Measurements from ENCODE around the gene EIF4G3. TPM values are rescaled to one million over a fixed set of nuclear protein-coding genes. Genes with fewer than 3 reads are reported as not detected.
"Not testable (repeated sequence)": the region's sequence is repeated elsewhere in the genome, so short reads cannot be mapped to it uniquely, and the experiment has no call there.

The EIF4G3 gene
- polyA plus RNA-seq, 5 donors: 46.6 to 70.3 (median 63.5) TPM

DNA sequence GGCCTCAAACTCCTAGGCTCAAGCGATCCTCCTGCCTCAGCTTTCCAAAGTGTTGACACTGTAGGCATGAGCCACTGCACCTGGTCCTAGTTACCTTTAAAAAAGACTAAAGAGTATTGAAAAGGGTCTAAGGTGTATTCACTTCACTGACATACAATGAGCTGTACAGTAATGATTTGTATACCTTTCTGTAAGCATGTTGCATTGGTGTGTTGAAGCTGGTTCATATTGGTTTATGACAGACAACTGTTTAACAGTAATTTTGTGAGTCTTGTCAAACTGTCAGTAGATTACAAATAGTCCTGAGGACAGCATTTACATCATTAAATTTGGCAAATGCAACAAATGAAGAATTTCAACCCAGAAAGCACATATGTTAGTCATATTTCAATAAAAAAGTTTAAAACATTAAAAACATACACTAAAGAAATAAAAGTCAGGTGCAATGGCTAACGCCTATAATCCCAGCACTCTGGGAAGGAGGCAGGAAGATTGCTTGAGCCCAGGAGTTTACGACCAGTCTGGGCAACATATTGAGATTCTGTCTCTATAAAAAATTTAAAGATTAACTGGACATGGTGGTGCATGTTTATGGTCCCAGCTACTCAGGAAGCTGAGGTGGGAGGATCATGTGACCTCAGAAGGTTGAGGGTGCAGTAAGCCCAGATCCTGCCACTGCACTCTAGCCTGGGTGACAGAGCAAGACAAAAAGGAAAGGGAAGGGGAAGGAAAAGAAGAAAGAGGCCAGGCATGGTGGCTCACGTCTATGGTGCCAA is 301.3 kb downstream of the EIF4G3 start:
- no peak for DNase-seq

DNA sequence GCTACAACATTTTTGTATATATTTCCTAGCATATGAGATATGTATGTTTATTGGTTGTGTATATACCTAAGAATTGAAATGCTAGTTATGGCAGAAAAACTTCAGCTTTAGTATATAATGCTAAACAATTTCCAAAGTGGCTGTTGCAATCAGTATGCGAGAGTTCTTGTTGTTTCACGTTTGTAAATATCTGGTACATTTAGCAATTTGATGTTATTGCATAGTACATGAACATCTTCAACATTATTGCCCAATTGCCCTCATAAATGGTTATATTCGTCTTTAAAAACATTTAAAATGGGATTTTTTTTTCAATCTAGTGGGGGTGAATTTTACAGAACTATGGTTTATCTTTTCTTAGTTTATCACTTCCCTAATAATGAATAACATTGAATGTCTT is 303.4 kb downstream of the EIF4G3 start:
- DNase-seq: no peak

DNA sequence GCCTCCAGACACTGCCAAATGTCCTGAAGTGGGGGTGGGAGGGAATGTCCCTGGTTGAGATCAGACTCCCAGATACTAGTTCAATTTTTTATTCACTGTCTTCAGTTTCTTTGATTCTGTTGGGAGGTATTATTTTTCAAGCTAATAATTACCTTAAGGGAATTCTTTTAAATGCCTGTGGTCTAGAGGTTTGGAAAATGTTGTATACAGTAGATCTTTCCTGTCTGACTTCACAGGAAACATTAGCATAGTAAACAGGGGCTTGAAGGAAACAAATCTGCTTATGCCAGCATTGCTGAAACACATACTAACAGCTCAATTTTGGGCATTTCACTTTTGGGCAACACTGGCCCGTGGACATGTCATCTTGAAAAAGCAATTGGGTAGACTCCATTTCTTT is 305.3 kb downstream of the EIF4G3 start:
- no peak for DNase-seq

DNA sequence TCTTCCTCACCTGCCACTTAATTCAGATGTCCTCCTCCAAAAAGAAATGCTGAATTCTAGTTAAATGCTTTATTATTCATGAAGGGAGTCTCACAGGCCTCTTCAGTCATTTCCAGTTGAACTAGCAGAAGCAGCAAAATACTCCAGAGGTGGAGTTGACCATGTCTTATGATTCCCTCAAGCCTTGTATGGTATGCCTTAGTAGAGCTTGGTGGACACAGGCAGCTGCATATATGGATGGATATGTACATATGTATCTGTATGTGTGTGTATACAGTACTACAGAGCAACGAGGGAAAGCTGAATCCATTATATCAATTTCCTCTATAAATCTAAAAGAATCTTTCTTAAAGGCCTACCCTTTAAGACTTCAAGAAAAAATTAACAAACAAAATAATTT is 306.0 kb downstream of the EIF4G3 start:
- no peak for DNase-seq

DNA sequence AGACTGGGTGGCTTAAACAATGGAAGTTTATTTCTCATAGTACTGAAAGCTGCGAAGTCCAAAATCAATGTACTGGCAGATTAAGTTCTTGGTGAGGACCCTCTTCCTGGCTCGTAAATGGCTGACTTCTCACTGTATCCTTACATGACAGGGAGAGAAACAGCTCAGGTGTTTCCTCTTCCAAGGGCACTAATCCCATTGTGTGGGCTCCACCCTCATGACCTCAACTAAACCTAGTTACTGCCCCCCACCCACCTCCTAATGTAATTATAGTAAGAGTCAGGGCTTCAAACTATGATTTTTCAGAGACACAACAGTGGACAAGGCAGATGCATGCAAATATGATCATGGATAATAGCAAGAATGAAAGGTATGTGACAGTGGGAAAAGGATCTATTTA is 308.4 kb downstream of the EIF4G3 start:
- no peak for DNase-seq

DNA sequence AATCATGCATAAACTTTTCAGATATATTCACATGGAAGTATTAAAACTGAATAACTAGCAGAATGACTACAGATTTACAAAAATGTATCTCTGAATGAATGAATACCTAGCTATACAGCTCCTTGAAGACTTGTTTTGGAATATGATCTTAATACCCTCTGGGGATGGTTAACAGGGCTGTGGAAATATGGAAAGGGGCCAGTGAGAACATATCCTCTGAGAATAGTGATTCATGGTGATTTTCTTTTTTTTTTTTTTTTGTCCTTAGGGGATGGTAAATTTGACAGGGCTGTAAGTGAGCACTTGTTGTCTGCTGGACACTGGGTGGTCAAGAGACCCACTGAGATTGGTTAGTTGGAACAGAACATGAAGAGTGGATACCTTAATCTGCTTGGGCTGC is 308.9 kb downstream of the EIF4G3 start:
- no peak for DNase-seq

DNA sequence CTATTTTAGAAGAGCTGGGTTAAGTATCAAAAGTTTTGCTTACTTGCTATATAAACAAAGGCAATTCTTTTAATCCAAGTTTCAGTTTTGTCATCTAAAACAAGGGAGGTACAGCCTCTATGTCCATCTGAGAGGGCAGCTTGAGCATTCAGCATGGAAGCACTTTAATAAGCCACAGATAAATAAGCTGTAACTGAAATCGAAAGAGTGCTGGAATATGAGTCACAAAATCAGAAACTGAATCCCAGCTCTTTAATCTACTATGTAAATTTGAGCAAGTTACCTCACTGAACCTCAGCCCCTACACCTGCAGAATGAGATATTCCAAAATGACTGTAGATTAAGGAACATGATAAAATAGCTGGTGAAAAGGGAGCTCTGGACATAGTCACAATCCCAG is 309.6 kb downstream of the EIF4G3 start:
- no peak for DNase-seq

DNA sequence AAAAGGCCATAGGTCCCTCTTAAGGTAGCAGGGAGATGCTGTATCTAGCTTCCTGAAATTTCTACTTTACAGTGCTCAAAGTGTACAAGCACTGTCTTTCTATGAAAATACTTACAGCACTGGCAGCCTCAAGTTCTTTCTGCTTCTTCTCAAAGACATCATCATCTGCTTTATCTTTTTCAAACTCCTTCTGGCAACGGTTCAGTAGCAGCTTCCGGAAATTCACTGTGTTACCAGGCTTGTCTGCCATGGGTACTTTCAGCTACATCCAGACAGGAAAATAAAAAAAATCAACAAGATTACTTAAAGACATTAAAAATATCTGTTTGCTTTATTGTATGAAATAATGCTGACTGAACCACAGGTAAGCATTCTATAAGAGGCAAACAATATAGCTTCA is 311.7 kb downstream of the EIF4G3 start:
- DNase-seq: no peak

DNA sequence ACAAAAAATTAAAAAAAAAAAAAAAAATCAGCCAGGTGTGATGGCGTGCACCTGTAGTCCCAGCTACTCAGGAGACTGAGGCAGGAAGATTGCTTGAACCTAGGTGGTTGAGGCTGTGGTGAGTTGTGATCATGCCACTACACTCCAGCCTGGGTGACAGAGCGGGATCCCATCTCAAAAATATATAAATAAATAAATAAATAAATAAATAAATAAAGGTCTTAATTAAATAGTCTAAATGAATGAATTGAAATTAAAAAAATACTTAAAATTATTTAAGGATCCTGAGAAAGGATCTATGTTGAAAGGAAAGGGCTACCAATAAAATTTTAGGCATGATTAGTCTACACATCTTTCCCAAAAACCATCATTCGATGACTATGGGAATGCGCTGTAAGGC is 322.2 kb downstream of the EIF4G3 start:
- no peak for DNase-seq

DNA sequence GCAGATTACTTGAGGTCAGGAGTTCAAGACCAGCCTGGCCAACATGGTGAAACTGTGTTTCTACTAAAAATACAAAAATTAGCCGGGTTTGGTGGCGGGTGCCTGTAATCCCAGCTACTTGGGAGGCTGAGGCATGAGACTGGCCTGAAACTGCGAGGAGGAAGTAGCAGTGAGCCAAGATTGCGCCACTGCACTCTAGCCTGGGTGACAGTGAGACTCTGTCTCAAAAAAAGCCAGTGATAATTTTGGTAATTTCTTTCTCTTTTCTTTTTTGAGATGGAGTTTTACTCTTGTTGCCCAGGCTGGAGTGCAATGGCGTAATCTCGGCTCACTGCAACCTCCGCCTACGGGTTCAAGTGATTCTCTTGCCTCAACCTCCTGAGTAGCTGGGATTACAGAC is 324.9 kb downstream of the EIF4G3 start:
- DNase-seq: not testable (repeated sequence)

DNA sequence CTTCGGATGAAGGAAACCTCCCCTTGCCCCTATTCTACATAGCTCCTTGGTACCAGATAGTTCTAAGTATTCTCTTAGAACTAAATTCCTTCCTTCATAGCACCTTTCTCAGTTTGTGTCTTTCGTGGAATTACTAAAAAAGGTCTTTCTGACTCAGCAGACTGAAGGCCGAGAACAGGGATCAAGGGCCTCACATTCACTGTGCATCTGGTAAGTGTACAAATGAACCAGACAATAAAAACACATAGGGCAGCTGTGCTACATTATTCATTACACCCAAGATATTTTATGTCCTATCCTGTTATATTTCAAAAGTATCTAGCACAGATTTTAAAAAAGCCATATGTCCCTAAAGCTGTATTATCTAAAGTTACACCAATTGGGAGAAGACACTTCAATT is 326.7 kb downstream of the EIF4G3 start:
- DNase-seq: no peak

DNA sequence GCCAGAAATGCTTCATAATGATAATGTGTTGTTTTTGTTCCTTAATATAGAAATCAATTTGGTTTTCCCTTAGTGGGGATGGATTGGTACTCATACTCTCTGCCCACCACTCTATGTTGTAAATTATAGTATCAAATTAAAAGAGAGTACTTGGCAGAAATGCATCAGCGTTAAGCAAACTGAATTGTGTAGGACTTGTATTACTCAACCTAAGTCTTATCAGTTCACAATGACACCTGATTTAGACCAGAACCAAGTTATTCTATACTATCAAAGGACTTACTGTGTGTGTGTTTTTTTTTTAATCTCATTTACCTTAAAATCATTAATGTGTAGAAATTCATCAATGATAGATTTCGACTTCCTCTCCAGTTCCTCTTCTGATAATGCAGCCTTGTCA is 327.6 kb downstream of the EIF4G3 start:
- no peak for DNase-seq

DNA sequence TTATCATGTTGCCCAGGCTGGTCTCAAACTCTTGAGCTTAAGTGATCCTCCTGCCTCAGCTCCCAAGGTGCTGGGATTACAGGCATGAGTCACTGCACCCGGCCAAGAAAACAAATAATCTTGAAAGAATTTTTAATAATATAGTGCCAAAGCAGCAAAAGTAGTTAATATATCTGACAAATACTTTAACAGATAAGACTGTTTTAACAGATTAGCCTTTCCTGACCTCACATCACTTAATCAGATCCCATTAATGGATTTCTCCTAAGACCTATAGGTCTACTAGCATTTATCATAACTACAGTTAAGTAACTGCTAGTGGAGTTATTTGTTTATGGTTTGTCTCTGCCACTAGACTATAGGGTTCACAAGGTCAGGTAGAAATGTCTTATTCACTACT is 328.5 kb downstream of the EIF4G3 start:
- DNase-seq: no peak

DNA sequence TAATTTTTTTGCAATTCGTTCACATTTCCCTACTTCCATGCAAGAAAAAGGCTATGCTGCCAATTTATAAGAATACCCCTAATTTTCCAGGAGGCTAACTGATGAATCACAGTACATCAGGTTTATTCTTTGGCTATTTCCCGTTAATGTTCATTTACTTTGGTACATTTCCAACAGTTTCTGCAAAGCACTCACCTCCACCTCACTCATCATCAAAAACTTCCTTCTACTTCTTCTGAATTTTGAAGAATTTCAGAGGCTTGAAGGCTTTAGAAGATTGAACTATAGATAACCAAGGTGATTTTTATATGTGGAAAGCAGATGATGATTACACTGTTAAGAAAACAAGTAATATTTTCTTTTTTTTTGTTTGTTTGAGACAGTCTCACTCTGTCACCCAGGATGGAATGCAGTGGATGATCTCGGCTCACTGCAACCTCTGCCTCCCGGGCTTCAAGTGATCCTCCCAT is 329.1 kb downstream of the EIF4G3 start:
- DNase-seq: no peak

DNA sequence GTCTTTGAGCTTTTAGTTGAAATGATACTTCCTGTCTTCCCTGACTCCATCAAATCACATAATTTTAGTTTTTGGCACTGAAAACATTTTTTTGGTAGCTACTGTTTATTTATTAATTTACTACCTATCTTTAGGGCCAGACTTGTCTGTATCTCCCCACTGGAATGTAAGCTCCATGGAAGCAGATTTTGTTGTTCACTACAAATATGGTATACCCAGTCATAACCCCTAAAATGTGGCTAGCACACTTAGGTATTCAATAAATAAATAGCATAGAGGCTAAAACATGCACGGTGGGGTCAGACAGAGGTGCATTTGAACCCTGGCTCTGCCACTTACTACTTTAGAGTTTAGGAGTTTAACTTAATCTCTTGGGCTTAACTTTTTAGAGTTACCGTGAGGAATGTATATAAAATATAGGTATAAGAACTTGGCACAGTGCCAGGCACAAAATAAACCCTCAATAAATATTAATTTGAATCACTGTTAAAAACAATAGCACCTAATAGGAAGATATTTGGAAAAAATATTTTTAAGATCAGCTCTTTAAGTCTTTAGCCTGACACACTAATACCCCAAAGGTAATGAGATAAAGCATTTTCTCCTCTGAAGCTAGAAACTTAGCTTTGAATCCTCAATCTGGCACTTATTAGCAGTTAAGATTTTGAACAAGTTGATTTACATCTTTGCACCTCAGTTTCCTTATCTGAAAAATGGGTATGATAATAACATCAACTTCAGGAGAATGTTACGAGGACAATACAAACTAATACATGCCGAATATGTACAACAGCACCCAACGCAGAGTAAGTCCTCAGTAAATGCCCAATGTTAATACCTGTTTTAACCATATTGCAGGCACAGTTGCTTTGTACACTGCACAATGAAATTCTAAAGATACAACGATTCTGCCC is 330.0 kb downstream of the EIF4G3 start:
- DNase-seq: no peak

DNA sequence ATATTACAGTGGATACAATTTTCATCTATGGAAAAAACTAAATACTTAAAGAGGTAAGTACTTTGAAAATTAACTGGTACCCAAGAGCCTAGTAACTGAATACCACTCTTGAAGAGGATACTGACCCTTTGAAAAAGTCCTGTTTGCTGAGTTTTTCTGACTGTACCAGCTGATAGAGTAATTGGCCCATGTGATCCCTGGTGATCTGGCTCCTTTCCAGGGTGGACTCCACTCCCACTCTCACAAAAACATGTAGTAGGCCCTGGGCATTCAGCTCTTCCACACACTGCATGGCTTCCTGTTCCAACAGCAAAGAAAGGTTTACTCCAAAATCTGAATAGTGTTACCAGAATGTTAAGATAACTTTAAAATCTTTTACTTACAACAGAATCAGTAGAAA is 336.0 kb downstream of the EIF4G3 start:
- no peak for DNase-seq

DNA sequence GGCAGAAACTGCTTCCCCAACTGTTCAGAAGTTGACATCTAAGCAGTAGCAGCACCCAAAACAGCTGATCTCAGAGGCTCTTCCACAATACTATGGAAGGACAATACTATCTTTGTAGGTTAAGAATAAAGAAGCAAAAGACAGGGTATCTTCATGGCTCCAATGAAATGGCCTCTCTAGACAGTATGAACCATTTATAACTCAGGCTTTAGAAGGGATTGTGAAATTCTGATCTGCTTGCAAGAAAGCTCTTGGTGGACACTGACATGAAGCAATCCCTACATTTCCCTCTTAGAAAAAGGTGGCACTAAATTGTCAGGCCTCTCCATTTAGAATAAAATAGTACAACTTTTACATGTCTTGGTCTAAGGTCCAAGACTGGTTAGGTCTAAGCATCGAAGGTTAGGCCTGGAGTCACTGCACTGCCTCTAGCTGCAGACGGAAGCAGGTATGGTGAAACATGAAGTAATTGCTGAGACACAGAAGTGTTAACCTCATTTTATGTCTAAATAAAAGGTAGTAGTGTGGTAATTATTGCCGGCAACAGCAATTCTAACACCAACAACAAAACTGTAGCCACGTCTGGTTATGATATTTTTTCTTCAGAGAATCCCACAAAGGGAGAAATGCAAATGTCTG is 339.0 kb downstream of the EIF4G3 start:
- DNase-seq: no peak

DNA sequence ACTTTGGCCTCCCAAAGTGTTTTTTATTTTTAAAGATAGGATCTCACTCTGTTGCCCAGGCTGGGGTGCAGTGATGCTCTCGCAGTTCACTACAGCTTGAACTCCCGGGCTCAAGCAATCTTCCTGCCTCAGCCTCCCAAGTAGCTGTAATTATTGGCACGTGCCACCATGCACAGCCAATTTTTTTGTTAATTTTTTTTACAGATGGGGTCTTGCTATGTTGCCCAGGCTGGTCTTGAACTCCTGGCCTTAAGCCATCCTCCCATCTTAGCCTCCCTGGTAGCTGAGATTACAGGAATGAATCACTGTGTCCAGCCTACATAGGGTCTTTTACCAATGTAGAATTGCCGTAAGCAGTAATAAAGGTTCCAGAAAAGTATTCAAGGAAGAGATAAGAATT is 340.5 kb downstream of the EIF4G3 start:
- no peak for DNase-seq

DNA sequence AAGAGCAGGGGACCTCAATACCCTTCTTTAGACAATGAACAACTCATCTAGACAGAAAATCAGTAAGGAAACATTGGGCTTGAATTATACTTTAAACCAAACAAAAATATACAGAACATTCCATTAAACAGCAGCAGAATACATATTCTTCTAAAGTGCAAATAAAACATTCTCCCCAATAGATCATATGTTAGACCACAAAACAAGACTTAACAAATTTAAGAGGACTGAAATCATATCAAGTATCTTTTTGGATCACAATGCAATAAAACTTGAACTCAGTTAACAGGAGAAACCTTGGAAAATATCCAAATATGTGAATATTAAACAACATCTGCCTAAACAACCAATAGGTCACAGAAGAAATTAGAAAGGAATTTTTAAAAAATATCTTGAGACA is 341.9 kb downstream of the EIF4G3 start:
- no peak for DNase-seq

DNA sequence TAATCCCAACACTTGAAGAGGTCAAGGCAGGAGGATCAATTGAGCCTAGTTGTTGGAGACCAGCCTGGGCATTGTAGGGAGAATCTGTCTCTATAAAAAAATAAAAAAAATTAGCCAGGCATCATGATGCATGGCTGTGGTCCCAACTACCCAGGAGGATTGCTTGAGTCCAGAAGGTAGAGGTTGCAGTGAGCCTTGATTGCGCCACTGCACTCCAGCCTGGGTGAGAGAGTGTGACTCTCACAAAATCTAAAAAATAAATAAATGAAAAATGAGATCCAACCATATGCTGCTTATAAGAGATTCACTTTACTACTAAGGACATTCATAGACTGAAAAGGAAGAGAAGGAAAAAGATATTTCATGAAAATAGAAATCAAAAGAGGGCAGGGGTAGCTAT is 342.5 kb downstream of the EIF4G3 start:
- no peak for DNase-seq

DNA sequence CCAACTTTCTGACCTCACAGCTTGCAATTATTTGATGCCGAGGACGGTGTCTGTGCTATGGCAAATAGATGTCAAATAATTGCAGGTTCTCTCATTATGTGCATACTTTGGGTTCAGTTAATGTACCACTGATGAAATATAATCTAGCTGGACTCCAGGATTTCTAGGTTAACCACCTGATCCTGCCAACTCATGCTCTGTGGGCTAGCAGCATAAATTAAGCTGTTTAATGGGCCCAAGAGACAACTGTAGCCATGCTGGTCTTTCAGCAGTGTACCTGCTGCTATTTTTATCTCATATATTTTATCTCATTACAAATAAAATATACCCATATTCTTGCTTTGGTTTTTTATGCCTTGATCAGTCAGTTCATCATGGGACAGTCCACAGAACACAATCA is 346.3 kb downstream of the EIF4G3 start:
- no peak for DNase-seq

DNA sequence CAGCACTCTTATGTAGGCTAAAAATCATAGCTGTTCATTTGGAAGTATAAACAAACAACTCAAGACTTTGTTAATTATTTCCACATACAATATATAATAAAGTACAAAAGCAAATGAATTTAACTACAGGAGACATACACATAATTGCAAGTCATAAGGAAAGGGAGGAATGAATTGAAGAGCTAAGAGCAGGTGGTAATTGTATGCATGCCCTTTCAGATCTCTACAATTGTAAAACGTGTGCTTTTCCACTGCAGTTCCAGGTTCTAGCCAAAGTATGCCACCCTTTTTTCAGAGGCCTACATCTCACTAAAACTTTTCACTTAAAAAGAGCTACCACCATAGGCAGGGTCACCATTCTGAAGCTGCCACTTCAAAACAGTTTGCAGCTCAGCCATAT is 346.8 kb downstream of the EIF4G3 start:
- DNase-seq: no peak

DNA sequence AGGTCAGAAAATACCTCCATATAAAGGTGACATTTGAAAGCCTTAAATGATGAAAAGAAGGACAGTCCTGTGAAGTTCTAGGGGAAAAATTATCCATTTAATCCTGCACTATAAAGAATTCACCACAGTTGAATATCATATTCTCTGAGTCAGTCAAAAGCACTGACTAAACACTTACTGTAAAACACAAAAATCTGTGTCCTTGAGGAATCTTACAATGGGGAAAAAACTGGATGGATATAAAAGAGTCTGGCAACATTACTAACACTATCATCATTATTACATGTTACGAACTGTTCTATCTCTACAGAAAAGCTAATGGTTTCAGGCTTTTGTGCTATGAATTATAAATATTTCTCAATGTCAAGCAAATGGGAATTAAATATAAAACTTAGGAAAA is 347.2 kb downstream of the EIF4G3 start:
- no peak for DNase-seq
